H1 (cell line): ENCODE results near the gene PAQR8. TPM values are rescaled to one million over a fixed set of nuclear protein-coding genes. Genes with fewer than 3 reads are reported as not detected.

Experiments used
- CTCF ChIA-PET: fragments of 300-600 bp; sonication (Branson Sonifier 250); formaldehyde crosslinking; loops from one replicate; lab custom pipeline; 2021; ENCODE audit not compliant: partially characterized antibody; lab: Charles Lee
- POLR2A ChIA-PET: fragments of 300-600 bp; sonication (Branson Sonifier 250); formaldehyde crosslinking; loops from one replicate; lab custom pipeline; 2021; ENCODE audit warnings: inconsistent platforms; ENCODE audit not compliant: partially characterized antibody; lab: Charles Lee
- DNase-seq, 2 experiments: peaks; one replicate each; pipeline versions ENCODE4 v3.0.0 to v3.0.0-alpha.2; 2010 to 2022; ENCODE audit warnings: low spot score in 2 of 2, low read depth in 1 of 2, mixed read lengths in 1 of 2
- FAIRE-seq: peaks from 2 replicates; lab custom pipeline; 2011; peaks lifted over from hg19 to GRCh38; lab: Jason Lieb, UNC
- H2AFZ ChIP-seq: 2 replicates; pipeline ENCODE4 v1.8.1; 2012; ENCODE audit warnings: low read length, inconsistent platforms
- H2AK5ac ChIP-seq: 2 replicates; pipeline ENCODE4 v1.6.1; 2013; ENCODE audit warnings: low read depth, low read length
- H2BK120ac ChIP-seq: replicated peaks from 2 replicates; pipeline ENCODE3; 2013; ENCODE audit warnings: low read depth, low read length, inconsistent platforms
- H2BK12ac ChIP-seq: 2 replicates; pipeline ENCODE4 v1.6.1; 2013; ENCODE audit warnings: low read depth, low read length
- H2BK15ac ChIP-seq: 2 replicates; pipeline ENCODE4 v1.6.1; 2013; ENCODE audit warnings: low read length
- H2BK20ac ChIP-seq: 2 replicates; pipeline ENCODE4 v1.6.1; 2013; ENCODE audit warnings: low read length
- H2BK5ac ChIP-seq: 2 replicates; pipeline ENCODE4 v1.6.1; 2013; ENCODE audit warnings: low read depth, low read length
- H3K14ac ChIP-seq: 2 replicates; pipeline ENCODE4 v1.6.1; 2013; ENCODE audit warnings: inconsistent platforms; ENCODE audit not compliant: insufficient read length
- H3K18ac ChIP-seq: 2 replicates; pipeline ENCODE4 v1.6.1; 2013; ENCODE audit warnings: low read length; ENCODE audit errors: extremely low read depth
- H3K23ac ChIP-seq: 2 replicates; pipeline ENCODE4 v1.6.1; 2013; ENCODE audit warnings: inconsistent platforms; ENCODE audit not compliant: insufficient read length
- H3K23me2 ChIP-seq: 2 replicates; pipeline ENCODE4 v1.6.1; 2013; ENCODE audit warnings: low read depth, low read length
- H3K27ac ChIP-seq: 2 replicates; pipeline ENCODE4 v1.6.1; 2011; ENCODE audit warnings: low read depth, low read length, inconsistent platforms
- H3K27me3 ChIP-seq, 4 experiments: replicated peaks in 1 of 4; 1 replicate in 1 of 4; 2 replicates in 3 of 4; pipeline versions ENCODE4 v1.6.1 to v1.8.1; 2011 to 2013; ENCODE audit warnings: low read length in 3 of 4, mild to moderate bottlenecking in 3 of 4, inconsistent platforms in 2 of 4, mixed read lengths in 2 of 4, moderate library complexity in 1 of 4; ENCODE audit not compliant: control insufficient read depth in 3 of 4, insufficient read depth in 3 of 4; ENCODE audit errors: extremely low read depth in 1 of 4
- H3K36me3 ChIP-seq, 4 experiments: 2 replicates each; pipeline versions ENCODE4 v1.6.1 to v1.8.1; 2011 to 2013; ENCODE audit warnings: mild to moderate bottlenecking in 4 of 4, low read length in 3 of 4, moderate library complexity in 2 of 4, control low read depth in 1 of 4, inconsistent platforms in 1 of 4; ENCODE audit not compliant: insufficient read depth in 4 of 4, control insufficient read depth in 2 of 4
- H3K4ac ChIP-seq: replicated peaks from 2 replicates; pipeline ENCODE3; 2013; ENCODE audit warnings: low read length, low read depth, mixed read lengths, inconsistent platforms; ENCODE audit not compliant: insufficient read length
- H3K4me1 ChIP-seq, 4 experiments: replicated peaks in 1 of 4; 1 replicate in 1 of 4; 2 replicates in 3 of 4; pipeline versions ENCODE4 v1.6.1 to v1.8.1; 2011 to 2013; ENCODE audit warnings: low read length in 3 of 4, inconsistent platforms in 2 of 4, mixed read lengths in 1 of 4; ENCODE audit not compliant: insufficient read depth in 4 of 4, control insufficient read depth in 3 of 4
- H3K4me2 ChIP-seq, 2 experiments: 2 replicates each; pipeline versions ENCODE4 v1.6.1 to v1.8.1; 2011 to 2013; ENCODE audit warnings: low read depth in 2 of 2, low read length in 2 of 2, control low read depth in 1 of 2, inconsistent platforms in 1 of 2, mild to moderate bottlenecking in 1 of 2; ENCODE audit not compliant: insufficient read depth in 1 of 2
- H3K4me3 ChIP-seq, 4 experiments: fragments of 200-600, 300-600 bp in 1 of 4; sonication (generic), shearing (Covaris generic), sonication (Bioruptor Twin) in 1 of 4; 2 replicates each; pipeline versions ENCODE4 v1.5.1 to v1.8.1; 2011 to 2016; ENCODE audit warnings: low read length in 4 of 4, low read depth in 3 of 4, control low read depth in 2 of 4, inconsistent platforms in 2 of 4, mild to moderate bottlenecking in 2 of 4, mixed read lengths in 1 of 4, moderate library complexity in 1 of 4; ENCODE audit not compliant: insufficient read depth in 2 of 4; ENCODE audit errors: extremely low read depth in 1 of 4
- H3K56ac ChIP-seq: replicated peaks from 2 replicates; pipeline ENCODE3; 2013; ENCODE audit warnings: low read depth, mild to moderate bottlenecking, mixed read lengths, low read length, inconsistent platforms; ENCODE audit not compliant: insufficient read length
- H3K79me1 ChIP-seq: 2 replicates; pipeline ENCODE4 v1.6.1; 2013; ENCODE audit warnings: low read depth, low read length, control low read depth
- H3K79me2 ChIP-seq, 2 experiments: 2 replicates each; pipeline versions ENCODE4 v1.6.1 to v1.8.1; 2012 to 2013; ENCODE audit warnings: low read length in 2 of 2, mild to moderate bottlenecking in 2 of 2, inconsistent platforms in 1 of 2; ENCODE audit not compliant: insufficient read depth in 2 of 2, control insufficient read depth in 1 of 2
- H3K9ac ChIP-seq, 4 experiments: replicated peaks in 1 of 4; 1 replicate in 1 of 4; 2 replicates in 3 of 4; pipeline versions ENCODE4 v1.6.1 to v1.8.1; 2011 to 2013; ENCODE audit warnings: low read depth in 3 of 4, low read length in 3 of 4, control low read depth in 2 of 4, mild to moderate bottlenecking in 2 of 4, moderate library complexity in 2 of 4, inconsistent platforms in 1 of 4; ENCODE audit errors: extremely low read depth in 1 of 4
- H3K9me3 ChIP-seq, 2 experiments: 2 replicates each; pipeline versions ENCODE4 v1.6.1 to v1.8.1; 2012 to 2013; ENCODE audit warnings: mild to moderate bottlenecking in 2 of 2, moderate library complexity in 2 of 2, control low read depth in 1 of 2, inconsistent platforms in 1 of 2, low read depth in 1 of 2, low read length in 1 of 2, mixed read lengths in 1 of 2; ENCODE audit not compliant: insufficient read depth in 2 of 2
- H4K20me1 ChIP-seq, 2 experiments: replicated peaks in 1 of 2; 2 replicates each; pipeline versions ENCODE3 to v1.8.1; 2011 to 2013; ENCODE audit warnings: inconsistent platforms in 2 of 2, low read length in 2 of 2, mild to moderate bottlenecking in 1 of 2; ENCODE audit not compliant: insufficient read depth in 2 of 2, control insufficient read depth in 1 of 2
- H4K5ac ChIP-seq: 2 replicates; pipeline ENCODE4 v1.6.1; 2013; ENCODE audit warnings: low read length, low read depth, mixed read lengths, inconsistent platforms; ENCODE audit not compliant: insufficient read length
- H4K8ac ChIP-seq: 2 replicates; pipeline ENCODE4 v1.8.0; 2013; ENCODE audit warnings: mild to moderate bottlenecking, moderate library complexity, low read length, inconsistent platforms; ENCODE audit not compliant: insufficient read depth; ENCODE audit errors: extremely low read depth
- H4K91ac ChIP-seq: replicated peaks from 2 replicates; pipeline ENCODE3; 2013; ENCODE audit warnings: low read length, mixed read lengths, inconsistent platforms; ENCODE audit not compliant: insufficient read length
- RAD21 ChIP-seq, 2 experiments: IDR thresholded peaks in 1 of 2; conservative IDR thresholded peaks in 1 of 2; 2 replicates each; pipeline ENCODE4 v1.6.1; 2011; ENCODE audit warnings: low read depth in 2 of 2, low read length in 2 of 2, improper control_type of control experiment in 1 of 2, inconsistent platforms in 1 of 2, mild to moderate bottlenecking in 1 of 2, moderate library complexity in 1 of 2
- WGBS, 2 experiments: shearing (Covaris generic) in 1 of 2; methylation state at CpG; one replicate each; pipeline versions ENCODE4 v1.1.6 to v1.1.7; 2013 to 2015; ENCODE audit warnings: low lambda C conversion rate in 2 of 2, mixed read lengths in 2 of 2, inconsistent platforms in 1 of 2, low coverage in 1 of 2, missing lambda C conversion rate in 1 of 2; ENCODE audit not compliant: insufficient replicate concordance in 2 of 2, insufficient coverage in 1 of 2, insufficient read length in 1 of 2; ENCODE audit errors: extremely low coverage in 1 of 2, missing lambda C conversion rate in 1 of 2; 5-methylcytosine and 5-hydroxymethylcytosine counted together
- polyA plus RNA-seq, 7 experiments: library from polyadenylated mRNA; depleted of rRNA in 3 of 7; stranded (reverse) in 5 of 7; unstranded in 2 of 7; fragments of >200 nt in 5 of 7; fragments of 200-250 nt in 2 of 7; gene quantifications; 1 replicate in 5 of 7; 2 replicates in 1 of 7; 4 replicates in 1 of 7; pipeline versions ENCODE4 v1.2.1 to v1.2.3, GENCODE V29; 2011 to 2013; ENCODE audit warnings: missing spikeins in 2 of 7, mixed read lengths in 2 of 7
- total RNA-seq: library from RNA; stranded (reverse); fragmentation: NEBNext Ultra II Directional; extraction: Animal tissue kit (Norgen Biotek cat#: 25700); gene quantifications from 2 replicates; pipeline ENCODE4 v1.2.1, GENCODE V29; 2021
- TF ChIP-seq, protein P1 (sequence below), 3 experiments: IDR thresholded peaks; 1 replicate in 2 of 3; 2 replicates in 1 of 3; pipeline versions ENCODE4 v1.5.1 to v1.6.1; 2011; ENCODE audit warnings: low read length in 3 of 3, mild to moderate bottlenecking in 3 of 3, inconsistent platforms in 2 of 3, low read depth in 1 of 3, moderate library complexity in 1 of 3; ENCODE audit not compliant: insufficient read depth in 1 of 3; ENCODE audit errors: control extremely low read depth in 1 of 3

The PAQR8 gene
- total and polyA plus RNA-seq, 2 of the 8 experiments (the other 6 are each of a cell fraction or from before 2014, with no cell fraction given): 7.6 to 9.6 TPM

DNA sequence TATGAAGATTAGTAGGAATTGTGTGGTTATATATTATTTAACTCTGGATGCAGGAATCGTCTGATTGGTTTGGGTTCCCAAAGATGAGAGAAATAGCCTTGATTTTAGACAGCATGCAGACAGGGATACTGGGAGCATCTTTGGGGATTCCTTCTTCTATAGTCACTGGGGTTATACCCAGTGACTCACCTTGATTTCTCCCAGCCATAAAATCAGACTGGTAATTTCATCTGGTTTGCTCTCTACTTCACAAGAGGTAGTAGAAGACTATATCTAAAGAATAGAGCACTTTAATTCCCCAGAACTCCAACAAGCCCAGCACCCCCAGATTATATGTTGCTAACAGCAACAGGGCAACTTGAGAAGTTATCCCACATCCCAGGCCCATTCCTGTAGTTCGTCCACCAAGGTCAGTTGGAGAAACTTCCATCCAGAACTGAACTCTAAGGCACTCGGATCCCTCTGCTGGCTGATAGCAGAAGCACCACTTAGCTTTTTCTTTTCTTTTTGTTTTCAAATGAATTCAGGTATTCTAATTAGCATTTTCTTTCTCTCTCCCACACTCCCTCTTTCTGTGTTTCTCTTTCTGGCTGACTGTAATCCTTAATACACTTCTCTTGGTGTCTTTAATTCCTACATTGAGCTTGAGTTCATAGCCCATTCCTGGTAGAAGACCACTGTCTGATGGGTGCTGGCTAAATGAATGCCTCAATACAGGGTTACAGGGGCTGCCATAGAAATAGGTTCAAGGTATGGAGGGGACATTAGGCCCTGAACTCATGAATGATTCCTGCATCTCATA is 37.8 kb downstream of the PAQR8 start:
- H3K79me2 ChIP-seq: no peaks in the 10 kb centered on the region
- no peaks in the 10 kb centered on the region for H3K23me2 ChIP-seq
- H2AFZ ChIP-seq: no peak overlapping the region
- ChIA-PET POLR2A (interaction anchor here (0.7 to 9.5 kb wide), 4 partner anchors 19 to 265 kb away, joined by 3 to 75 read pairs (median 5); partner anchors contain the start of gene MCM3), CTCF (interaction anchor here (0.6 to 11.2 kb wide), 35 partner anchors 9 to 271 kb away, joined by 3 to 175 read pairs (median 4); partner anchors contain the start of genes MCM3, PAQR8 and TMEM14A)
- no peak overlapping the region for H4K91ac ChIP-seq
- no peak overlapping the region for H2BK20ac ChIP-seq
- H4K5ac ChIP-seq: no peak overlapping the region
- H2BK15ac ChIP-seq: no peak overlapping the region
- DNase-seq (no peak), FAIRE-seq (peak; percentile 90)
- no peaks in the 10 kb centered on the region for H3K79me1 ChIP-seq
- no peaks in the 10 kb centered on the region for H3K9me3 ChIP-seq
- H3K14ac ChIP-seq: no peak overlapping the region
- no peak overlapping the region for H2BK5ac ChIP-seq
- H2AK5ac ChIP-seq: no peak overlapping the region
- peaks cover 0 to 6% (median 0%) of the 10 kb centered on the region in 4 experiments; a peak in 2 of 8 replicates for H3K36me3 ChIP-seq
- no peaks in the 10 kb centered on the region for H4K20me1 ChIP-seq
- WGBS, 2 experiments: 41% methylated on average over 3 of the region's 3 CpGs; no CpG with 5 or more reads in 1 of the 2 experiments
- H3K23ac ChIP-seq: no peak overlapping the region
- H3K56ac ChIP-seq: no peak overlapping the region
- no peak overlapping the region for H3K9ac ChIP-seq
- no peak overlapping the region for H3K4me3 ChIP-seq
- H3K18ac ChIP-seq: no peak overlapping the region
- no peak overlapping the region for H4K8ac ChIP-seq
- no peak overlapping the region for H3K27ac ChIP-seq
- H3K27me3 ChIP-seq: no peaks in the 10 kb centered on the region
- H2BK12ac ChIP-seq: no peak overlapping the region; the same call in 1 of the 2 replicates
- no peak overlapping the region for H3K4ac ChIP-seq
- H3K4me1 ChIP-seq: peaks cover 0 to 4% (median 3%) of the 10 kb centered on the region in 4 experiments; a peak in 3 of 7 replicates
- no peak overlapping the region for H3K4me2 ChIP-seq
- H2BK120ac ChIP-seq: no peak overlapping the region
- TF ChIP-seq, protein P1, sequence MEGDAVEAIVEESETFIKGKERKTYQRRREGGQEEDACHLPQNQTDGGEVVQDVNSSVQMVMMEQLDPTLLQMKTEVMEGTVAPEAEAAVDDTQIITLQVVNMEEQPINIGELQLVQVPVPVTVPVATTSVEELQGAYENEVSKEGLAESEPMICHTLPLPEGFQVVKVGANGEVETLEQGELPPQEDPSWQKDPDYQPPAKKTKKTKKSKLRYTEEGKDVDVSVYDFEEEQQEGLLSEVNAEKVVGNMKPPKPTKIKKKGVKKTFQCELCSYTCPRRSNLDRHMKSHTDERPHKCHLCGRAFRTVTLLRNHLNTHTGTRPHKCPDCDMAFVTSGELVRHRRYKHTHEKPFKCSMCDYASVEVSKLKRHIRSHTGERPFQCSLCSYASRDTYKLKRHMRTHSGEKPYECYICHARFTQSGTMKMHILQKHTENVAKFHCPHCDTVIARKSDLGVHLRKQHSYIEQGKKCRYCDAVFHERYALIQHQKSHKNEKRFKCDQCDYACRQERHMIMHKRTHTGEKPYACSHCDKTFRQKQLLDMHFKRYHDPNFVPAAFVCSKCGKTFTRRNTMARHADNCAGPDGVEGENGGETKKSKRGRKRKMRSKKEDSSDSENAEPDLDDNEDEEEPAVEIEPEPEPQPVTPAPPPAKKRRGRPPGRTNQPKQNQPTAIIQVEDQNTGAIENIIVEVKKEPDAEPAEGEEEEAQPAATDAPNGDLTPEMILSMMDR (IDR thresholded peaks at IDR 0.05; ENCODE audit: control extremely low read depth in 1 of 3, insufficient read depth in 1 of 3, low read depth in 1 of 3, low read length in 3 of 3): peak; percentile 35 to 87 (median 82)
- TF ChIP-seq RAD21 (IDR thresholded peaks at IDR 0.05 in 1 of 2, conservative IDR thresholded peaks at IDR 0.05 in 1 of 2; ENCODE audit: low read depth in 2 of 2, low read length in 2 of 2): peak; percentile 89 to 91
